HCT116 (cell line): Measurements from ENCODE around the gene HDAC11. TPM values are rescaled to one million over a fixed set of nuclear protein-coding genes. Genes with fewer than 3 reads are reported as not detected.

ENCODE experiments used
- ATAC-seq: fragments of 200-7000 bp; cut with Tn5 transposase; 2 replicates; pipeline ENCODE4 v1.9.1; 2020; ENCODE audit warnings: mild to moderate bottlenecking, moderate library complexity
- BruUV-seq: library from RNA; stranded (reverse); fragments of 400-500 nt; replicated peaks from 2 replicates; lab custom pipeline; 2021; lab: Mats Ljungman, UMichigan
- CTCF ChIA-PET: fragments of 300-600 bp; sonication (Branson Sonifier 250); formaldehyde crosslinking; loops from one replicate; lab custom pipeline; 2021; ENCODE audit warnings: antibody characterized with exemption; lab: Charles Lee
- POLR2A ChIA-PET: fragments of 300-600, 350-600 bp; sonication (Branson Sonifier 250); formaldehyde crosslinking; loops from one replicate; lab custom pipeline; 2021; ENCODE audit warnings: antibody characterized with exemption; lab: Charles Lee
- RAD21 ChIA-PET, 2 experiments: fragments of 300-600 bp; sonication (Branson Sonifier 250); formaldehyde crosslinking; loops; one replicate each; lab custom pipeline; 2023; ENCODE audit warnings: low total read pairs in 2 of 2; ENCODE audit not compliant: uncharacterized antibody in 2 of 2, unreplicated experiment in 2 of 2, low non-redundant PET in 1 of 2; lab: Charles Lee
- DNase-seq: peaks from one replicate; pipeline ENCODE4 v3.0.0-alpha.2; 2010; ENCODE audit warnings: low read depth, low spot score
- H2AFZ ChIP-seq: fragments of 200-600 bp; shearing (Covaris generic), sonication (generic); 2 replicates; pipeline ENCODE4 v1.6.1; 2017; ENCODE audit warnings: low read depth, mixed run types, mixed read lengths, antibody characterized with exemption, low read length; ENCODE audit not compliant: poor library complexity, severe bottlenecking
- H3K27ac ChIP-seq: 2 replicates; pipeline ENCODE4 v1.5.1; 2012; ENCODE audit warnings: low read depth, low read length
- H3K27me3 ChIP-seq: fragments of 200-600 bp; sonication (generic); 2 replicates; pipeline ENCODE4 v1.6.1; 2016; ENCODE audit warnings: mixed run types, low read length, mixed read lengths; ENCODE audit not compliant: insufficient read depth
- H3K36me3 ChIP-seq, 2 experiments: fragments of 200-500 bp in 1 of 2; fragments of 200-600 bp in 1 of 2; sonication (Bioruptor generic) in 1 of 2; sonication (generic) in 1 of 2; 2 replicates each; pipeline versions ENCODE4 v1.5.1 to v1.6.1; 2014 to 2016; ENCODE audit warnings: low read length in 2 of 2, inconsistent platforms in 1 of 2, mixed read lengths in 1 of 2, mixed run types in 1 of 2; ENCODE audit not compliant: insufficient read depth in 2 of 2, control insufficient read depth in 1 of 2
- H3K4me1 ChIP-seq, 2 experiments: fragments of 200-600 bp in 1 of 2; sonication (generic) in 1 of 2; 2 replicates each; pipeline versions ENCODE4 v1.5.1 to v1.6.1; 2012 to 2017; ENCODE audit warnings: low read length in 2 of 2, inconsistent platforms in 1 of 2, mild to moderate bottlenecking in 1 of 2, mixed read lengths in 1 of 2, mixed run types in 1 of 2, moderate library complexity in 1 of 2; ENCODE audit not compliant: insufficient read depth in 2 of 2, control insufficient read depth in 1 of 2
- H3K4me2 ChIP-seq: fragments of 200-600 bp; sonication (generic); 2 replicates; pipeline ENCODE4 v1.6.1; 2017; ENCODE audit warnings: mixed run types, low read length, mixed read lengths
- H3K4me3 ChIP-seq, 2 experiments: fragments of 200-600 bp in 1 of 2; sonication (generic) in 1 of 2; replicated peaks in 1 of 2; 2 replicates each; pipeline ENCODE4 v1.5.1; 2011 to 2016; ENCODE audit warnings: low read length in 2 of 2, control low read depth in 1 of 2, low read depth in 1 of 2, mild to moderate bottlenecking in 1 of 2, mixed read lengths in 1 of 2, mixed run types in 1 of 2
- H3K79me2 ChIP-seq: fragments of 200-600 bp; sonication (generic); 2 replicates; pipeline ENCODE4 v1.6.1; 2017; ENCODE audit warnings: mild to moderate bottlenecking, mixed run types, low read length, moderate library complexity, mixed read lengths; ENCODE audit not compliant: insufficient read depth
- H3K9ac ChIP-seq: fragments of 200-600 bp; sonication (generic); 2 replicates; pipeline ENCODE4 v1.6.1; 2016; ENCODE audit warnings: low read length, mixed read lengths
- H3K9me2 ChIP-seq: fragments of 200-600 bp; sonication (generic), shearing (Covaris generic); 2 replicates; pipeline ENCODE4 v1.6.1; 2017; ENCODE audit warnings: mixed run types, mild to moderate bottlenecking, moderate library complexity; ENCODE audit not compliant: insufficient read depth
- H3K9me3 ChIP-seq, 2 experiments: fragments of 200-500 bp in 1 of 2; fragments of 200-600 bp in 1 of 2; sonication (Bioruptor generic) in 1 of 2; sonication (generic) in 1 of 2; 2 replicates each; pipeline ENCODE4 v1.6.1; 2014 to 2017; ENCODE audit warnings: low read length in 2 of 2, mixed read lengths in 2 of 2, inconsistent platforms in 1 of 2, low read depth in 1 of 2, mild to moderate bottlenecking in 1 of 2, mixed run types in 1 of 2, moderate library complexity in 1 of 2; ENCODE audit not compliant: control insufficient read depth in 1 of 2, insufficient read depth in 1 of 2
- H4K20me1 ChIP-seq: fragments of 200-600 bp; sonication (generic), shearing (Covaris generic); 2 replicates; pipeline ENCODE4 v1.6.1; 2017; ENCODE audit warnings: mixed run types, mild to moderate bottlenecking, moderate library complexity; ENCODE audit not compliant: insufficient read depth
- ATF3 ChIP-seq: IDR thresholded peaks from 2 replicates; pipeline ENCODE4 v1.6.1; 2012
- CBX3 ChIP-seq: IDR thresholded peaks from 2 replicates; pipeline ENCODE4 v1.6.1; 2012; ENCODE audit warnings: low read depth
- CEBPB ChIP-seq: IDR thresholded peaks from 2 replicates; pipeline ENCODE4 v1.6.1; 2012; ENCODE audit warnings: low read depth
- CTCF ChIP-seq, 3 experiments: fragments of 200-600 bp in 1 of 3; sonication (generic) in 1 of 3; IDR thresholded peaks in 2 of 3; conservative IDR thresholded peaks in 1 of 3; 2 replicates each; pipeline ENCODE4 v1.5.1; 2012 to 2017; ENCODE audit warnings: low read depth in 2 of 3, low read length in 2 of 3, antibody characterized with exemption in 1 of 3, borderline replicate concordance in 1 of 3, control low read depth in 1 of 3, mild to moderate bottlenecking in 1 of 3, mixed read lengths in 1 of 3, mixed run types in 1 of 3, moderate library complexity in 1 of 3; ENCODE audit not compliant: insufficient read depth in 1 of 3
- EGR1 ChIP-seq: IDR thresholded peaks from 2 replicates; pipeline ENCODE4 v1.6.1; 2012; ENCODE audit warnings: low read depth
- ELF1 ChIP-seq: IDR thresholded peaks from 2 replicates; pipeline ENCODE4 v1.6.1; 2012; ENCODE audit warnings: low read depth, borderline replicate concordance
- EZH2phosphoT487 ChIP-seq: fragments of 200-600 bp; IDR thresholded peaks from 2 replicates; pipeline ENCODE4 v1.6.1; 2018; ENCODE audit warnings: antibody characterized with exemption, borderline replicate concordance
- FOSL1 ChIP-seq: IDR thresholded peaks from 2 replicates; pipeline ENCODE4 v1.6.1; 2012; ENCODE audit warnings: low read depth
- JUND ChIP-seq: IDR thresholded peaks from 2 replicates; pipeline ENCODE4 v1.6.1; 2012
- MAX ChIP-seq: IDR thresholded peaks from 2 replicates; pipeline ENCODE4 v1.6.1; 2012
- POLR2A ChIP-seq: IDR thresholded peaks from 2 replicates; pipeline ENCODE4 v1.7.0; 2011; ENCODE audit warnings: borderline replicate concordance; ENCODE audit not compliant: insufficient read depth, insufficient read length; ENCODE audit errors: extremely low read depth
- POLR2AphosphoS5 ChIP-seq: IDR thresholded peaks from 2 replicates; pipeline ENCODE4 v1.6.1; 2011; ENCODE audit warnings: mild to moderate bottlenecking, low read depth, low read length, moderate library complexity
- RAD21 ChIP-seq: IDR thresholded peaks from 2 replicates; pipeline ENCODE4 v1.6.1; 2012; ENCODE audit warnings: low read depth, mild to moderate bottlenecking
- SIN3A ChIP-seq: IDR thresholded peaks from 2 replicates; pipeline ENCODE4 v1.6.1; 2012; ENCODE audit warnings: low read depth
- SRF ChIP-seq: IDR thresholded peaks from 2 replicates; pipeline ENCODE4 v1.6.1; 2012; ENCODE audit warnings: low read depth
- ZFX ChIP-seq: fragments of 450-650 bp; IDR thresholded peaks from 2 replicates; pipeline ENCODE4 v1.6.1; 2017
- intact Hi-C: fragments of 100-400 bp; cut with micrococcal nuclease; formaldehyde crosslinking; loops from 2 replicates; pipeline ENCODE4 v1.10.0; 2022
- total RNA-seq: library from RNA; stranded (reverse); gene quantifications from one replicate; pipeline ENCODE4 v1.2.1, GENCODE V29; 2021; ENCODE audit not compliant: unreplicated experiment

The HDAC11 gene
- total RNA-seq, 1 experiment from 2014 or later: 16.1 TPM

GRCh38 chr3:13497386-13497785 lies 17.3 kb downstream of the HDAC11 start:
- CTCF ChIA-PET: interaction anchor here (1.6 to 8.2 kb wide), 2 partner anchors 150 to 387 kb away, joined by 5 to 245 read pairs; no protein-coding TSS in a partner anchor
- Histone ChIP-seq H3K9me3 (no peaks in the 10 kb centered on the region), H3K79me2 (no peaks in the 10 kb centered on the region)
- no peak for ATAC-seq
- TF ChIP-seq ELF1 (no peak), SIN3A (no peak), CEBPB (no peak), MAX (no peak), JUND (no peak)
- TF ChIP-seq, all 23 proteins: peak for 0
- Histone ChIP-seq H3K9ac (no peak overlapping the region), H3K4me2 (no peak overlapping the region), H3K36me3 (no peaks in the 10 kb centered on the region; a peak in 1 of 4 replicates), H3K27ac (no peak overlapping the region), H3K4me3 (no peak overlapping the region), H4K20me1 (no peaks in the 10 kb centered on the region), H3K4me1 (peaks cover 0 to 11% of the 10 kb centered on the region in 2 experiments; a peak in 1 of 4 replicates), H3K9me2 (no peaks in the 10 kb centered on the region), H3K27me3 (no peaks in the 10 kb centered on the region), H2AFZ (no peak overlapping the region)
- DNase-seq: no peak
- intact Hi-C loops: no loop called here
- ChIA-PET RAD21 (interaction anchor here in 1 of 2 experiments (1.8 kb wide), 1 partner anchor 151 kb away, joined by 5 read pairs; no protein-coding TSS in a partner anchor), POLR2A (interaction anchor here (1.1 to 1.9 kb wide), 2 partner anchors 151 kb away, joined by 6 read pairs; no protein-coding TSS in a partner anchor)
- no TSS peak for BruUV-seq

GRCh38 chr3:13498354-13499060 lies 18.4 kb downstream of the HDAC11 start:
- CTCF ChIA-PET: interaction anchor here (0.8 to 8.2 kb wide), 5 partner anchors 13 to 386 kb away, joined by 3 to 245 read pairs (median 4); no protein-coding TSS in a partner anchor
- Histone ChIP-seq H3K9me2 (no peaks in the 10 kb centered on the region), H3K27me3 (no peaks in the 10 kb centered on the region)
- TF ChIP-seq CTCF (IDR thresholded peaks at IDR 0.05 in 2 of 3, conservative IDR thresholded peaks at IDR 0.05 in 1 of 3; ENCODE audit: borderline replicate concordance in 1 of 3, insufficient read depth in 1 of 3, low read depth in 2 of 3, low read length in 2 of 3) (no peak), RAD21 (no peak), ATF3 (no peak), EGR1 (no peak), ELF1 (no peak), SIN3A (no peak), ZFX (no peak), POLR2AphosphoS5 (no peak), EZH2phosphoT487 (no peak), FOSL1 (no peak), POLR2A (no peak), JUND (no peak), SRF (no peak), CBX3 (no peak)
- TF ChIP-seq, all 23 proteins: peak for 0
- H3K9me3 ChIP-seq: no peaks in the 10 kb centered on the region
- no peak overlapping the region for H3K27ac ChIP-seq
- H3K4me1 ChIP-seq: peaks cover 0 to 11% of the 10 kb centered on the region in 2 experiments; a peak in 1 of 4 replicates
- H3K79me2 ChIP-seq: no peaks in the 10 kb centered on the region
- H3K4me2 ChIP-seq: no peak overlapping the region
- ChIA-PET RAD21 (interaction anchor here (1.6 to 1.8 kb wide), 2 partner anchors 150 kb away, joined by 5 to 9 read pairs; no protein-coding TSS in a partner anchor), POLR2A (interaction anchor here (1.1 kb wide), 1 partner anchor 150 kb away, joined by 6 read pairs; no protein-coding TSS in a partner anchor)
- H2AFZ ChIP-seq: no peak overlapping the region
- H3K9ac ChIP-seq: no peak overlapping the region
- H3K4me3 ChIP-seq: no peak overlapping the region
- no TSS peak for BruUV-seq
- no peaks in the 10 kb centered on the region; a peak in 1 of 4 replicates for H3K36me3 ChIP-seq
- intact Hi-C loops: no loop called here
- no peak for DNase-seq
- ATAC-seq: no peak
- no peaks in the 10 kb centered on the region for H4K20me1 ChIP-seq
